Esophagus squamous epithelium (tissue), 5 donors: ENCODE data around the gene WNK2. TPM values are rescaled to one million over a fixed set of nuclear protein-coding genes. Genes with fewer than 3 reads are reported as not detected.

Experiments
- DNase-seq: peaks from one replicate; lab custom pipeline; 2025; lab: John Stamatoyannopoulos, UW
- H3K27ac ChIP-seq, 4 donors: fragments of 200-600 bp; sonication (generic); one replicate each; pipeline ENCODE4 v1.5.1; 2016 to 2019; ENCODE audit warnings: mild to moderate bottlenecking in 1 of 4
- H3K27me3 ChIP-seq, 4 donors: fragments of 200-600 bp; sonication (generic); 1 replicate in 3 of 4; 2 replicates in 1 of 4; pipeline versions ENCODE4 v1.5.1 to v1.6.0; 2017 to 2021; ENCODE audit warnings: antibody characterized with exemption in 1 of 4
- H3K36me3 ChIP-seq, 3 donors: fragments of 200-600 bp; sonication (generic); one replicate each; pipeline ENCODE4 v1.5.1; 2016 to 2019
- H3K4me1 ChIP-seq, 3 donors: fragments of 200-600 bp; sonication (generic); one replicate each; pipeline ENCODE4 v1.5.1; 2017 to 2019
- H3K4me3 ChIP-seq, 4 donors: fragments of 200-600 bp; sonication (generic); 1 replicate in 3 of 4; 2 replicates in 1 of 4; pipeline ENCODE4 v1.5.1; 2016 to 2019; ENCODE audit warnings: mild to moderate bottlenecking in 2 of 4, moderate library complexity in 1 of 4
- H3K9me3 ChIP-seq, 3 donors: fragments of 200-600 bp; sonication (generic); one replicate each; pipeline ENCODE4 v1.5.1; 2016 to 2019
- POLR2A ChIP-seq, 4 donors: fragments of 450-650 bp; IDR thresholded peaks; one replicate each; pipeline ENCODE4 v1.6.1; 2017; ENCODE audit warnings: antibody characterized with exemption in 4 of 4, mild to moderate bottlenecking in 4 of 4, moderate library complexity in 3 of 4
- WGBS, 2 donors: methylation state at CpG; one replicate each; pipeline ENCODE4 v1.1.5; 2018; 5-methylcytosine and 5-hydroxymethylcytosine counted together
- intact Hi-C: fragments of 100-400 bp; cut with DNase I; formaldehyde crosslinking; loops from one replicate; pipeline ENCODE4 v1.15.0; 2022
- total RNA-seq, 4 donors: library from RNA; depleted of rRNA; stranded (reverse); fragments of >200 nt; gene quantifications; one replicate each; pipeline ENCODE4 v1.1.0, GENCODE V29; 2016
- TF ChIP-seq, protein P1 (sequence below), 6 experiments: fragments of 450-650 bp in 4 of 6; fragments of 200-600 bp in 2 of 6; sonication (generic) in 2 of 6; IDR thresholded peaks; one replicate each; pipeline ENCODE4 v1.5.1; 2016 to 2019; ENCODE audit warnings: antibody characterized with exemption in 6 of 6, mild to moderate bottlenecking in 4 of 6, moderate library complexity in 4 of 6
- donor health status: DM: yes; HTN: yes; CAD: no.

WNK2 gene
- total RNA-seq, 4 donors from 2014 or later = 0.40 to 8.8 (median 5.2) TPM

DNA sequence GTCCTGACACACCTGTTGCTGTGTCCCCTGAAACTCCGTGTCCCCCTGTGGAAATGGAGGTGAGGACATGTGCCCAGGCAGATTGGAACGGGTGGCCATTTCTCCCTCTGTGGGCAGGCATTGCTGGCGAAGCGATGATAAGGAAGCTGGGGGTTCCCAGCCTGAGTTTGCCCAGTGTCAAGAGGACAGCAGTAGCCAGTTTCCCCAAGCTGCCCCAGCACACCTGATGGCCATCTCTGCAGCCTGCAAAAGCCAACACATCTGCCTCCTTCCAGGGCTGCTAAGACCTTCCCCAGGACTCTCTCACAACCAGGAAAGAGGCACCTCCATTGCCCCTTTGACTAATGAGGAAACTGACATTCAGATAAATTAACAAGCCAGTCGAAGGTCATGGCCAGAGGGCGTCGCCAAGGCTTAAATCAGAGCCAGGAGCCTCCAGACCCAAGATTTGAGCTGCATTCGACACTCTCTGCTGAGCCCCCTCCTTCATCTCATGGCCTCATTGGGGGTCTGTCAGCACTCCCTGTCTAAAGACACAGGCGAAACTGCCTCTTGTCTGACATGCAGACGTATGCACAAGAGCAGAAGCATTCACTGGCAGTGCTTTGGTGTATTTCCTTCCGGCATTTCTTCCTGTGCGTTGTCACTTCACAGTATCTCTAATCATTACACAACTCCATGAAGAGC lies 10.4 kb upstream of the WNK2 start:
- peaks cover 0 to 3% (median 0%) of the 10 kb centered on the region in 4 donors for H3K27me3 ChIP-seq
- H3K9me3 ChIP-seq = no peaks in the 10 kb centered on the region
- 71% methylated on average over 8 to 9 of the region's 12 CpGs for WGBS, 2 donors
- no peak overlapping the region for H3K4me3 ChIP-seq
- TF ChIP-seq POLR2A (IDR thresholded peaks at IDR 0.05) = no peak
- no peak overlapping the region for H3K27ac ChIP-seq
- H3K36me3 ChIP-seq = no peaks in the 10 kb centered on the region
- DNase-seq = no peak
- intact Hi-C loops = no loop called here
- H3K4me1 ChIP-seq = no peaks in the 10 kb centered on the region

- Histone ChIP-seq H3K4me1 (no peaks in the 10 kb centered on the region), H3K27me3 (peaks cover 0 to 8% (median 0%) of the 10 kb centered on the region in 4 donors), H3K9me3 (no peaks in the 10 kb centered on the region), H3K4me3 (no peak overlapping the region), H3K36me3 (no peaks in the 10 kb centered on the region), H3K27ac (no peak overlapping the region)
- DNase-seq = no peak
- TF ChIP-seq, protein P1, sequence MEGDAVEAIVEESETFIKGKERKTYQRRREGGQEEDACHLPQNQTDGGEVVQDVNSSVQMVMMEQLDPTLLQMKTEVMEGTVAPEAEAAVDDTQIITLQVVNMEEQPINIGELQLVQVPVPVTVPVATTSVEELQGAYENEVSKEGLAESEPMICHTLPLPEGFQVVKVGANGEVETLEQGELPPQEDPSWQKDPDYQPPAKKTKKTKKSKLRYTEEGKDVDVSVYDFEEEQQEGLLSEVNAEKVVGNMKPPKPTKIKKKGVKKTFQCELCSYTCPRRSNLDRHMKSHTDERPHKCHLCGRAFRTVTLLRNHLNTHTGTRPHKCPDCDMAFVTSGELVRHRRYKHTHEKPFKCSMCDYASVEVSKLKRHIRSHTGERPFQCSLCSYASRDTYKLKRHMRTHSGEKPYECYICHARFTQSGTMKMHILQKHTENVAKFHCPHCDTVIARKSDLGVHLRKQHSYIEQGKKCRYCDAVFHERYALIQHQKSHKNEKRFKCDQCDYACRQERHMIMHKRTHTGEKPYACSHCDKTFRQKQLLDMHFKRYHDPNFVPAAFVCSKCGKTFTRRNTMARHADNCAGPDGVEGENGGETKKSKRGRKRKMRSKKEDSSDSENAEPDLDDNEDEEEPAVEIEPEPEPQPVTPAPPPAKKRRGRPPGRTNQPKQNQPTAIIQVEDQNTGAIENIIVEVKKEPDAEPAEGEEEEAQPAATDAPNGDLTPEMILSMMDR (IDR thresholded peaks at IDR 0.05) = no peak
- TF ChIP-seq POLR2A (IDR thresholded peaks at IDR 0.05) = no peak
- 64 to 84% methylated on average over 3 of the region's 3 CpGs for WGBS, 2 donors
- intact Hi-C loops = no loop called here
These were observed 9.0 kb upstream of the WNK2 start for GRCh38 chr9:93174976-93175375.

GRCh38 chr9:93177676-93178075 lies 6.3 kb upstream of the WNK2 start:
- TF ChIP-seq, protein P1 (IDR thresholded peaks at IDR 0.05) = no peak
- Histone ChIP-seq H3K27ac (no peak overlapping the region), H3K36me3 (no peaks in the 10 kb centered on the region), H3K4me1 (no peaks in the 10 kb centered on the region), H3K4me3 (no peak overlapping the region), H3K27me3 (peaks cover 0 to 32% (median 0%) of the 10 kb centered on the region in 4 donors), H3K9me3 (no peaks in the 10 kb centered on the region)
- 86 to 88% methylated on average over 6 of the region's 6 CpGs for WGBS, 2 donors
- intact Hi-C loops = no loop called here
- DNase-seq = no peak

GRCh38 chr9:93178851-93179786 lies 4.8 kb upstream of the WNK2 start:
- H3K27ac ChIP-seq = no peak overlapping the region
- peaks cover 0 to 45% (median 0%) of the 10 kb centered on the region in 4 donors for H3K27me3 ChIP-seq
- 82 to 89% methylated on average over 10 to 13 of the region's 22 CpGs for WGBS, 2 donors
- no peaks in the 10 kb centered on the region for H3K9me3 ChIP-seq
- no peaks in the 10 kb centered on the region for H3K36me3 ChIP-seq
- no peak for DNase-seq
- H3K4me1 ChIP-seq = peaks cover 4 to 10% (median 9%) of the 10 kb centered on the region in 3 donors
- no peak overlapping the region for H3K4me3 ChIP-seq
- TF ChIP-seq POLR2A (IDR thresholded peaks at IDR 0.05) = no peak
- TF ChIP-seq, protein P1 (IDR thresholded peaks at IDR 0.05) = no peak
- intact Hi-C loops = no loop called here

GRCh38 chr9:93180938-93181337 lies 3.0 kb upstream of the WNK2 start:
- Histone ChIP-seq H3K36me3 (no peaks in the 10 kb centered on the region), H3K4me1 (peaks cover 4 to 26% (median 19%) of the 10 kb centered on the region in 3 donors), H3K27ac (no peak overlapping the region), H3K27me3 (peaks cover 0 to 63% (median 3%) of the 10 kb centered on the region in 4 donors), H3K9me3 (no peaks in the 10 kb centered on the region), H3K4me3 (no peak overlapping the region)
- no peak for TF ChIP-seq POLR2A (IDR thresholded peaks at IDR 0.05)
- TF ChIP-seq, protein P1 (IDR thresholded peaks at IDR 0.05) = no peak
- intact Hi-C loops = no loop called here
- WGBS, 2 donors = 83% methylated on average over 1 of the region's 1 CpG; no CpG with 5 or more reads in 1 of the 2 donors
- DNase-seq = no peak
